Endothelial cell of umbilical vein (primary cell): Measurements from ENCODE around the gene COL23A1.

Experiments used
- CTCF ChIP-seq, 2 donors: IDR thresholded peaks; 1 replicate in 1 of 2; 2 replicates in 1 of 2; pipeline ENCODE4 v1.5.1; 2011; ENCODE audit warnings: low read length in 2 of 2, mild to moderate bottlenecking in 2 of 2, moderate library complexity in 2 of 2, control low read depth in 1 of 2, inconsistent platforms in 1 of 2, low read depth in 1 of 2; ENCODE audit not compliant: insufficient read depth in 1 of 2; ENCODE audit errors: extremely low read depth in 1 of 2
- EZH2 ChIP-seq: IDR thresholded peaks from 2 replicates; pipeline ENCODE4 v1.6.1; 2012; ENCODE audit warnings: borderline replicate concordance, low read depth, mild to moderate bottlenecking, moderate library complexity, low read length, inconsistent platforms; ENCODE audit not compliant: severe bottlenecking
- GATA2 ChIP-seq: IDR thresholded peaks from 2 replicates; pipeline ENCODE4 v1.7.0; 2011; ENCODE audit warnings: low read depth, mild to moderate bottlenecking, moderate library complexity, mixed read lengths, low read length; ENCODE audit not compliant: insufficient read length, insufficient read depth
- JUN ChIP-seq: IDR thresholded peaks from 2 replicates; pipeline ENCODE4 v1.6.1; 2011; ENCODE audit warnings: borderline replicate concordance, low read depth; ENCODE audit not compliant: insufficient read length, insufficient read depth
- MAX ChIP-seq: IDR thresholded peaks from 2 replicates; pipeline ENCODE4 v1.6.1; 2011; ENCODE audit not compliant: insufficient read depth, insufficient read length
- MYC ChIP-seq: IDR thresholded peaks from one replicate; pipeline ENCODE4 v1.6.1; 2011; ENCODE audit warnings: mild to moderate bottlenecking, low read depth, low read length
- POLR2A ChIP-seq: IDR thresholded peaks from 2 replicates; pipeline ENCODE4 v1.6.1; 2012; ENCODE audit warnings: low read depth, mild to moderate bottlenecking, control low read depth, low read length
- POLR2AphosphoS5 ChIP-seq: IDR thresholded peaks from 2 replicates; pipeline ENCODE4 v1.6.1; 2012; ENCODE audit warnings: low read depth, mild to moderate bottlenecking, control low read depth, low read length, moderate library complexity; ENCODE audit not compliant: insufficient read depth

- no peak for TF ChIP-seq POLR2A
- TF ChIP-seq CTCF (IDR thresholded peaks at IDR 0.05; ENCODE audit: extremely low read depth in 1 of 2, insufficient read depth in 1 of 2, low read depth in 1 of 2, low read length in 2 of 2) = no peak
- TF ChIP-seq EZH2 = no peak
- no peak for TF ChIP-seq POLR2AphosphoS5
- no peak for TF ChIP-seq JUN
- TF ChIP-seq MAX = no peak
- no peak for TF ChIP-seq GATA2
- no peak for TF ChIP-seq MYC
Observed at GRCh38 chr5:178314961-178315820, 275.0 kb downstream of the COL23A1 start.
